H1 (cell line): ENCODE results near the gene SEC14L3. TPM values are rescaled to one million over a fixed set of nuclear protein-coding genes. Genes with fewer than 3 reads are reported as not detected.

Source experiments
- CHD2 ChIP-seq: IDR thresholded peaks from 2 replicates; pipeline ENCODE4 v1.6.1; 2012; ENCODE audit warnings: low read length, improper control_type of control experiment
- FOSL1 ChIP-seq: IDR thresholded peaks from 2 replicates; pipeline ENCODE4 v1.6.1; 2011; ENCODE audit warnings: mild to moderate bottlenecking, low read depth, low read length, moderate library complexity; ENCODE audit not compliant: insufficient read depth
- GABPA ChIP-seq: IDR thresholded peaks from 2 replicates; pipeline ENCODE4 v1.6.1; 2011; ENCODE audit warnings: mild to moderate bottlenecking, low read length, moderate library complexity, borderline replicate concordance; ENCODE audit not compliant: insufficient read depth
- JUND ChIP-seq: IDR thresholded peaks from 2 replicates; pipeline ENCODE4 v1.6.1; 2011; ENCODE audit warnings: mild to moderate bottlenecking, improper control_type of control experiment, low read length
- PHF8 ChIP-seq: fragments of 200-600 bp; sonication (generic); conservative IDR thresholded peaks from 2 replicates; pipeline ENCODE4 v1.7.1; 2012; ENCODE audit warnings: low read depth, mild to moderate bottlenecking, inconsistent platforms, low read length, moderate library complexity
- POLR2A ChIP-seq, 2 experiments: IDR thresholded peaks; 1 replicate in 1 of 2; 2 replicates in 1 of 2; pipeline ENCODE4 v1.6.1; 2011; ENCODE audit warnings: low read depth in 2 of 2, low read length in 2 of 2, mild to moderate bottlenecking in 2 of 2; ENCODE audit errors: control extremely low read depth in 1 of 2
- TAF7 ChIP-seq: optimal IDR thresholded peaks from 2 replicates; pipeline ENCODE3; 2011; ENCODE audit warnings: low read depth, mild to moderate bottlenecking, inconsistent platforms, low read length, moderate library complexity, borderline replicate concordance
- ZNF274 ChIP-seq: IDR thresholded peaks from 2 replicates; pipeline ENCODE4 v1.7.0; 2012; ENCODE audit warnings: low read length, borderline replicate concordance; ENCODE audit errors: extremely low read depth
- polyA plus RNA-seq, 7 experiments: library from polyadenylated mRNA; depleted of rRNA in 3 of 7; stranded (reverse) in 5 of 7; unstranded in 2 of 7; fragments of >200 nt in 5 of 7; fragments of 200-250 nt in 2 of 7; gene quantifications; 1 replicate in 5 of 7; 2 replicates in 1 of 7; 4 replicates in 1 of 7; pipeline versions ENCODE4 v1.2.1 to v1.2.3, GENCODE V29; 2011 to 2013; ENCODE audit warnings: missing spikeins in 2 of 7, mixed read lengths in 2 of 7
- total RNA-seq: library from RNA; stranded (reverse); fragmentation: NEBNext Ultra II Directional; extraction: Animal tissue kit (Norgen Biotek cat#: 25700); gene quantifications from 2 replicates; pipeline ENCODE4 v1.2.1, GENCODE V29; 2021

SEC14L3 gene
- total and polyA plus RNA-seq, 2 of the 8 experiments (the other 6 are each of a cell fraction or from before 2014, with no cell fraction given): not detected

GRCh38 chr22:30470655-30471054 lies 1.2 kb downstream of the SEC14L3 start (continued):
- TF ChIP-seq POLR2A (IDR thresholded peaks at IDR 0.05; ENCODE audit: control extremely low read depth in 1 of 2, low read depth in 2 of 2, low read length in 2 of 2): no peak
- no peak for TF ChIP-seq TAF7
- TF ChIP-seq CHD2: no peak
- TF ChIP-seq JUND: no peak
- no peak for TF ChIP-seq PHF8
- no peak for TF ChIP-seq ZNF274
- no peak for TF ChIP-seq FOSL1
- no peak for TF ChIP-seq GABPA
